Epithelial cell of proximal tubule (primary cell): ENCODE measurements around the gene C6orf118. TPM values are rescaled to one million over a fixed set of nuclear protein-coding genes. Genes with fewer than 3 reads are reported as not detected.

Source experiments
- DNase-seq: peaks from one replicate; pipeline ENCODE4 v3.0.0-alpha.2; 2011; ENCODE audit warnings: low read depth
- H3K4me3 ChIP-seq: 2 replicates; pipeline ENCODE4 v1.5.1; 2011; ENCODE audit warnings: low read depth, mild to moderate bottlenecking, low read length
- total RNA-seq: library from RNA; depleted of rRNA; stranded (reverse); fragments of >200 nt; gene quantifications from 2 replicates; pipeline ENCODE4 v1.2.3, GENCODE V29; 2015
- TF ChIP-seq, protein P1 (sequence below): conservative IDR thresholded peaks from 2 replicates; pipeline ENCODE4 v1.5.1; 2012; ENCODE audit warnings: low read depth, mild to moderate bottlenecking, low read length

Gene C6orf118
- total RNA-seq, 1 donor from 2014 or later: not detected

DNA sequence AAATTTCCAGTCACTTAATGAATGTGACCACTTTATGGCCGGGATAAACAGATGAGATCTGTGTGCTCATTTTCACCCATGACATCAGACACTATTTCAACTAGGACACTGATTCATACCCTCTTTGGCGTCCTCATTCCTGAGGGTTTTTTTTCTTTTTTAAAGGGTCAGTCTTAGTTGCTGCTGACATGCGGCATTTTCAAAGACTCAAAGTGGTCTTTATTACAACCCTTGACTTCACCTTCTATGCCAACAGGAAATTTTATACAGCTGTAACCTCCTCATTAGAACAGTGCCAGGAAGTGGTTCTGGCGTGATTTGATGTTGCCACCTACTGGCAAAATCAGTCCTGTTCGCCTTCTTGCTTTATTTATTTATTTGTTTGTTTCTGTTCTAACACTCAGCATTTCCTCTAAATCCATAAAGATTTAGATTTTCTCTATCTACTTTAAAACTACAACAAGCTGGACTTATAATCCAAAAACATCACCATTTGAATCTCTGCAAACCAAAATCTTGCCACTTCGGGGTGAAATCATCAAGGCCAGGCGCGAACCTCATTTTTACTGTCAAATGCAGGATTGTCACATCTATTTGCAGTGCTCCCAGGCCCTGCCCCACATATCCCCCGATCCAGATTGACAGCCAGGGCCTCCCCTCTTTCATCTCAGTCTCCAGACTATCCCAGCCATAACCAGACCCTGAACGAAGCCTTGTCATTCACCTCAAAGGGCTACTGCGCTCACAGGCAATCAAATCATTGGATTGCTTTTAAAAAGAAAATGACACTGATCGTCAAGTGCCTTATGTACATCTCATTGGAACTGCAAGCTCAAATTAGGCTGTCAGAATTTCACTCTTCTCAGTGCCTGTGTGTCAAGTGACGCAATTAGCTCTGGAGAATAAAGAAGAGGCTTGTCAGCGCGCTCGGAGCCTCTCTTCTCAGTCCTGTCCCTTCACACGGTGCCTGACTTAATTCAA is 77.5 kb downstream of the C6orf118 start:
- TF ChIP-seq, protein P1, sequence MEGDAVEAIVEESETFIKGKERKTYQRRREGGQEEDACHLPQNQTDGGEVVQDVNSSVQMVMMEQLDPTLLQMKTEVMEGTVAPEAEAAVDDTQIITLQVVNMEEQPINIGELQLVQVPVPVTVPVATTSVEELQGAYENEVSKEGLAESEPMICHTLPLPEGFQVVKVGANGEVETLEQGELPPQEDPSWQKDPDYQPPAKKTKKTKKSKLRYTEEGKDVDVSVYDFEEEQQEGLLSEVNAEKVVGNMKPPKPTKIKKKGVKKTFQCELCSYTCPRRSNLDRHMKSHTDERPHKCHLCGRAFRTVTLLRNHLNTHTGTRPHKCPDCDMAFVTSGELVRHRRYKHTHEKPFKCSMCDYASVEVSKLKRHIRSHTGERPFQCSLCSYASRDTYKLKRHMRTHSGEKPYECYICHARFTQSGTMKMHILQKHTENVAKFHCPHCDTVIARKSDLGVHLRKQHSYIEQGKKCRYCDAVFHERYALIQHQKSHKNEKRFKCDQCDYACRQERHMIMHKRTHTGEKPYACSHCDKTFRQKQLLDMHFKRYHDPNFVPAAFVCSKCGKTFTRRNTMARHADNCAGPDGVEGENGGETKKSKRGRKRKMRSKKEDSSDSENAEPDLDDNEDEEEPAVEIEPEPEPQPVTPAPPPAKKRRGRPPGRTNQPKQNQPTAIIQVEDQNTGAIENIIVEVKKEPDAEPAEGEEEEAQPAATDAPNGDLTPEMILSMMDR: peak; percentile 86
- peak; percentile 22 for DNase-seq
- no peak overlapping the region for H3K4me3 ChIP-seq

- no peak for DNase-seq
- TF ChIP-seq, protein P1: no peak
- H3K4me3 ChIP-seq: no peak overlapping the region
Measured at GRCh38 chr6:165231177-165231576, 78.2 kb downstream of the C6orf118 start.
